Upper lobe of left lung (tissue), 6 donors: Measurements from ENCODE around the gene ADAMTS12. TPM values are rescaled to one million over a fixed set of nuclear protein-coding genes. Genes with fewer than 3 reads are reported as not detected.
A peak's percentile ranks its signal among the peaks of the same experiment; 100 is the strongest.

Source experiments
- ATAC-seq, 2 donors: fragments of 200-7000 bp; cut with Tn5 transposase; one replicate each; pipeline ENCODE4 v1.9.1; 2022; ENCODE audit warnings: mild to moderate bottlenecking in 2 of 2, moderate library complexity in 2 of 2; ENCODE audit not compliant: low FRiP score in 2 of 2
- DNase-seq, 2 donors: peaks; one replicate each; pipeline ENCODE4 v3.0.0-alpha.2; 2019 to 2020
- H3K27ac ChIP-seq, 4 donors: fragments of 200-600 bp; sonication (generic); one replicate each; pipeline ENCODE4 v1.5.1; 2016 to 2019
- H3K27me3 ChIP-seq, 4 donors: fragments of 200-600 bp; sonication (generic); one replicate each; pipeline ENCODE4 v1.5.1; 2017 to 2019
- H3K36me3 ChIP-seq, 4 donors: fragments of 200-600 bp; sonication (generic); one replicate each; pipeline ENCODE4 v1.5.1; 2016 to 2019
- H3K4me1 ChIP-seq, 4 donors: fragments of 200-600 bp; sonication (generic); one replicate each; pipeline ENCODE4 v1.5.1; 2018 to 2019
- H3K4me3 ChIP-seq, 4 donors: fragments of 200-600 bp; sonication (generic); one replicate each; pipeline ENCODE4 v1.5.1; 2017 to 2019; ENCODE audit warnings: mild to moderate bottlenecking in 2 of 4, moderate library complexity in 1 of 4
- H3K9me3 ChIP-seq, 4 donors: fragments of 200-600 bp; sonication (generic); one replicate each; pipeline ENCODE4 v1.5.1; 2018 to 2019
- CTCF ChIP-seq, 6 experiments: fragments of 450-650 bp in 4 of 6; fragments of 200-600 bp in 2 of 6; sonication (generic) in 2 of 6; IDR thresholded peaks; one replicate each; pipeline ENCODE4 v1.5.1; 2016 to 2019; ENCODE audit warnings: antibody characterized with exemption in 6 of 6
- EP300 ChIP-seq, 4 donors: sonication (generic); formaldehyde crosslinking; IDR thresholded peaks; one replicate each; pipeline ENCODE4 v1.5.1; 2017; ENCODE audit warnings: antibody characterized with exemption in 4 of 4, control low read depth in 2 of 4
- POLR2A ChIP-seq, 4 donors: fragments of 450-650 bp; IDR thresholded peaks; one replicate each; pipeline ENCODE4 v1.5.1; 2016 to 2017; ENCODE audit warnings: antibody characterized with exemption in 4 of 4, mild to moderate bottlenecking in 2 of 4
- POLR2AphosphoS5 ChIP-seq, 2 donors: sonication (generic); formaldehyde crosslinking; IDR thresholded peaks; one replicate each; pipeline ENCODE4 v1.5.1; 2017; ENCODE audit warnings: antibody characterized with exemption in 2 of 2
- WGBS, 2 donors: methylation state at CpG; one replicate each; pipeline ENCODE4 v1.1.5; 2017 to 2018; 5-methylcytosine and 5-hydroxymethylcytosine counted together
- total RNA-seq, 6 donors: library from RNA; depleted of rRNA in 4 of 6; stranded (reverse); fragments of >200 nt in 4 of 6; gene quantifications; one replicate each; pipeline versions ENCODE4 v1.1.0 to v1.2.1, GENCODE V29; 2016 to 2021
- donor health status: DM: no; HTN: no; CAD: no; lungs with moderate emphysema.
- donor health status: DM: no; HTN: yes; CAD: no; lungs with severe emphysema.

ADAMTS12 gene
- total RNA-seq, 6 donors from 2014 or later: 2.3 to 16.8 (median 7.4) TPM

- TF ChIP-seq POLR2AphosphoS5 (IDR thresholded peaks at IDR 0.05) (no peak), CTCF (IDR thresholded peaks at IDR 0.05) (no peak), EP300 (IDR thresholded peaks at IDR 0.05) (no peak), POLR2A (IDR thresholded peaks at IDR 0.05) (no peak)
- WGBS, 2 donors: 39 to 62% methylated on average over 2 of the region's 2 CpGs
- DNase-seq (no peak), ATAC-seq (peak in 1 of 2 donors; percentile 56)
- no peaks in the 10 kb centered on the region for H3K27me3 ChIP-seq
- H3K27ac ChIP-seq: peak overlapping the region in 2 of 4 donors; percentile 22 to 48
- H3K36me3 ChIP-seq: no peaks in the 10 kb centered on the region
- no peaks in the 10 kb centered on the region for H3K9me3 ChIP-seq
- H3K4me1 ChIP-seq: no peaks in the 10 kb centered on the region
- H3K4me3 ChIP-seq: no peak overlapping the region
Observed at GRCh38 chr5:33713136-33713765, 178.5 kb downstream of the ADAMTS12 start.

- Histone ChIP-seq H3K9me3 (no peaks in the 10 kb centered on the region), H3K27ac (no peak overlapping the region), H3K27me3 (no peaks in the 10 kb centered on the region), H3K36me3 (no peaks in the 10 kb centered on the region), H3K4me3 (no peak overlapping the region), H3K4me1 (no peaks in the 10 kb centered on the region)
- DNase-seq: no peak
- TF ChIP-seq EP300 (IDR thresholded peaks at IDR 0.05) (no peak), POLR2AphosphoS5 (IDR thresholded peaks at IDR 0.05) (no peak), POLR2A (IDR thresholded peaks at IDR 0.05) (no peak), CTCF (IDR thresholded peaks at IDR 0.05) (no peak)
- no peak for ATAC-seq
Observed at GRCh38 chr5:33712664-33713063, 179.1 kb downstream of the ADAMTS12 start.

- no peaks in the 10 kb centered on the region for H3K4me1 ChIP-seq
- no peak overlapping the region for H3K4me3 ChIP-seq
- peak in 1 of 2 donors; percentile 68 for ATAC-seq
- H3K27me3 ChIP-seq: no peaks in the 10 kb centered on the region
- 61 to 67% methylated on average over 3 of the region's 3 CpGs for WGBS, 2 donors
- DNase-seq: no peak
- no peaks in the 10 kb centered on the region for H3K36me3 ChIP-seq
- TF ChIP-seq EP300 (IDR thresholded peaks at IDR 0.05): no peak
- TF ChIP-seq CTCF (IDR thresholded peaks at IDR 0.05): no peak
- TF ChIP-seq POLR2A (IDR thresholded peaks at IDR 0.05): no peak
- no peak for TF ChIP-seq POLR2AphosphoS5 (IDR thresholded peaks at IDR 0.05)
- H3K27ac ChIP-seq: no peak overlapping the region
- peaks cover 0 to 7% (median 2%) of the 10 kb centered on the region in 4 donors for H3K9me3 ChIP-seq
Observed at GRCh38 chr5:33711094-33711679, 180.6 kb downstream of the ADAMTS12 start.

- WGBS, 2 donors: 94 to 95% methylated on average over 3 of the region's 3 CpGs
- H3K27me3 ChIP-seq: no peaks in the 10 kb centered on the region
- no peak for TF ChIP-seq CTCF (IDR thresholded peaks at IDR 0.05)
- no peak for TF ChIP-seq POLR2A (IDR thresholded peaks at IDR 0.05)
- TF ChIP-seq EP300 (IDR thresholded peaks at IDR 0.05): no peak
- no peak for TF ChIP-seq POLR2AphosphoS5 (IDR thresholded peaks at IDR 0.05)
- DNase-seq (no peak), ATAC-seq (no peak)
- no peaks in the 10 kb centered on the region for H3K36me3 ChIP-seq
- peaks cover 0 to 7% (median 2%) of the 10 kb centered on the region in 4 donors for H3K9me3 ChIP-seq
- no peak overlapping the region for H3K27ac ChIP-seq
- H3K4me1 ChIP-seq: no peaks in the 10 kb centered on the region
- no peak overlapping the region for H3K4me3 ChIP-seq
Observed at GRCh38 chr5:33702867-33703266, 188.9 kb downstream of the ADAMTS12 start.

- DNase-seq (no peak), ATAC-seq (no peak)
- WGBS, 2 donors: 73 to 79% methylated on average over 2 of the region's 2 CpGs
- H3K27me3 ChIP-seq: no peaks in the 10 kb centered on the region
- H3K27ac ChIP-seq: no peak overlapping the region
- no peak overlapping the region for H3K4me3 ChIP-seq
- TF ChIP-seq EP300 (IDR thresholded peaks at IDR 0.05) (no peak), POLR2AphosphoS5 (IDR thresholded peaks at IDR 0.05) (no peak), CTCF (IDR thresholded peaks at IDR 0.05) (no peak), POLR2A (IDR thresholded peaks at IDR 0.05) (no peak)
- H3K9me3 ChIP-seq: no peaks in the 10 kb centered on the region
- no peaks in the 10 kb centered on the region for H3K36me3 ChIP-seq
- H3K4me1 ChIP-seq: no peaks in the 10 kb centered on the region
Observed at GRCh38 chr5:33701951-33702350, 189.8 kb downstream of the ADAMTS12 start.
